Measurements from ENCODE around the gene TXLNA.

TXLNA gene

DNA sequence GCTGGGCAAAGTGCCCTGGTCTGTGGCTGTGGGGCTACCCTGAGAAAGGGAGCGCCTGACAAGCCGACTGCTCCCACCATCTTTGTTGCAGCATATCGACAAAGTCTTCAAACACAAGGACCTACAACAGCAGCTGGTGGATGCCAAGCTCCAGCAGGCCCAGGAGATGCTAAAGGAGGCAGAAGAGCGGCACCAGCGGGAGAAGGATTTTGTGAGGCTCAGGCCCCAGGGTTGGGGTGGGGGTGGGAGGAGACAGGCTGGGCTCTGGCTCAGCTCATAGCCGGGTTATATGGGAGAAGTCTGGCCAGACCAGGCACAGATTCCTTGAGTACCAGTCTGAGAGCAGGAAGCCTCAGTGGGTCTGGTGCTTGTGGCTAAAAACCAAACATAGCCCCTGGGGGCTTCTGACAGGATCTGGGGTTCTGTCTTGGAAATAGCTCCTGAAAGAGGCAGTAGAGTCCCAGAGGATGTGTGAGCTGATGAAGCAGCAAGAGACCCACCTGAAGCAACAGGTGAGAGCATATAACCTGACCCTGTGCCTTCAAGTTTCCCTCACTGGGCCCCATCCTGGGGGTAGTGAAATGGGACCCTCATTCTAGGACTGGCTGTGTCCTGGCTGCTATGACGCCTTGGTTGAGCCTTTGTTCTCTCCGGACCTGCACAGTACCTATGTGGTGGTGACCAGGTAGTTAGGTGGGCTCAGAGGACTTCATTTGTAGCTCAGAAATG, 12.9 kb downstream of the TXLNA start:
- Histone ChIP-seq H3K36me3 (ENCODE audit: insufficient read depth, low read length) (peaks cover 95% of the 10 kb centered on the region), H3K9me3 (ENCODE audit: low read length) (no peaks in the 10 kb centered on the region)

DNA sequence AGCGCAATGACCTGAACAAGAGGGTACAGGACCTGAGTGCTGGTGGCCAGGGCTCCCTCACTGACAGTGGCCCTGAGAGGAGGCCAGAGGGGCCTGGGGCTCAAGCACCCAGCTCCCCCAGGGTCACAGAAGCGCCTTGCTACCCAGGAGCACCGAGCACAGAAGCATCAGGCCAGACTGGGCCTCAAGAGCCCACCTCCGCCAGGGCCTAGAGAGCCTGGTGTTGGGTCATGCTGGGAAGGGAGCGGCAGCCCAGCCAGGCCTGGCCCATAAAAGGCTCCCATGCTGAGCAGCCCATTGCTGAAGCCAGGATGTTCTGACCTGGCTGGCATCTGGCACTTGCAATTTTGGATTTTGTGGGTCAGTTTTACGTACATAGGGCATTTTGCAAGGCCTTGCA, 15.5 kb downstream of the TXLNA start:
- Histone ChIP-seq H3K27me3 (ENCODE audit: insufficient read depth, low read length) (no peaks in the 10 kb centered on the region), H3K4me1 (ENCODE audit: insufficient read depth, low read length) (peaks cover 25% of the 10 kb centered on the region), H3K36me3 (ENCODE audit: insufficient read depth, low read length) (peaks cover 72% of the 10 kb centered on the region), H2AFZ (ENCODE audit: low read depth, low read length) (no peak overlapping the region), H3K4me3 (ENCODE audit: low read length) (no peak overlapping the region), H3K9me3 (ENCODE audit: low read length) (no peaks in the 10 kb centered on the region)

More for the DNA sequence above, 12.9 kb downstream of the TXLNA start:
- Histone ChIP-seq H3K27me3 (ENCODE audit: insufficient read depth, low read length) (no peaks in the 10 kb centered on the region), H3K4me1 (ENCODE audit: insufficient read depth, low read length) (peaks cover 2% of the 10 kb centered on the region), H3K4me3 (ENCODE audit: low read length) (no peak overlapping the region), H2AFZ (ENCODE audit: low read depth, low read length) (no peak overlapping the region)

DNA sequence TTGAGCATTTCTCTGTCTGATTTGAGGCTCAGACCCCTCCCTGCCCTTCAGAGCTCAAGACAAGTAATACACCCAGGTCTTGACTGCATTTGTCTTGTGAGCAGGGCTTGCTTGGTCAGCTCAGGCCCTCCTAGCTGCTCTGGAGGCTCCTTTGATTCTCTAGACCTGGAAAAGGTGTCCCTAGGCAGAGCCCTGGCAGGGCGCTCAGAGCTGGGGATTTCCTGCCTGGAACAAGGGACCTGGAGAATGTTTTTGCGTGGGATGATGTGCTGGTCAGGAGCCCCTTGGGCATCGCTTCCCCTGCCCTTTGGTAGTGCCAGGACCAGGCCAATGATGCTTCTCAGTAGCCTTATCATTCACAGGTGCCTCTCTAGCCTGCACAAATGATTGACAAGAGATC, 16.1 kb downstream of the TXLNA start:
- no peaks in the 10 kb centered on the region for H3K27me3 ChIP-seq (ENCODE audit: insufficient read depth, low read length)
- H3K9me3 ChIP-seq (ENCODE audit: low read length), result no peaks in the 10 kb centered on the region
- H3K36me3 ChIP-seq (ENCODE audit: insufficient read depth, low read length), result peaks cover 66% of the 10 kb centered on the region
- H3K4me3 ChIP-seq (ENCODE audit: low read length), result no peak overlapping the region
- H3K4me1 ChIP-seq (ENCODE audit: insufficient read depth, low read length), result peaks cover 27% of the 10 kb centered on the region
- no peak overlapping the region for H2AFZ ChIP-seq (ENCODE audit: low read depth, low read length)

DNA sequence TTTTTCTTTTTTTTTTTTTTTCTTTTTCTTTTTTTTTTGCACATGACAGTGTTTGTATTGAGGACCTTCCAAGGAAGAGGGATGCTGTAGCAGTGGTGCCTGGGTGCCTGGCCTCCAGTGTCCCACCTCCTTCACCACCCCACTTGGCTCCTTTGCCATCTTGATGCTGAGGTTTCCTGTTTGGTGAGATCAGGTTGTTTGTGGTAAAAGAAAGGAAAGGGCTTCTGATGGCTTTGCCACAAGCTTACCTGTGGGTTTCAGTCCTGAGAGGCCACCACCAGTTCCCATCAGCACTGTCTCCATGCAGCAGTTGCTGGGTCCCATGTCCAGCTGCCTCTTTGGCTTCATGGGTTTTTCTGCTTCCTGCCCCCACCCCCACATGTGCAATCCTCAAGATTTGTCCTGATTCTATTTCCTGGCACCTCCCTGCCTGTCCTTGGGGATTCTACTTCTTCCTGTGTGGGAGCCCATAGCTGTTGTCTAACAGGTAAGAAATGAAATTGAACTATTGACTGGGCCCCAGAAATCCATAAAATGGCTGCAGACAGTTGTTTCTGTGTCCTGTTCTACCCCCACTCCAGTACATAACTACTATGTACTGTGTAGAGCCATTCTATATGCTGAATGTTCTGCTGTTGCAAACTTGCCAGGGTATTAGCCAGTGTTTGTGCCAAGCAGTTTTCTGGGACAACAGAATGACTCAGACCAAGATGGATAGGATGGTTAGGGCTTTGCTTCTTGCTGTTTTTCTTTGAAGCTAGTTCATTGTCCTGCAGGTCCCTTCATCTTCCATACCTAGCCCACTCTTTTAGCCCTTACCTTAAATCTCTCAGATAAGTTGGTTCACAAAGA, 16.7 kb downstream of the TXLNA start:
- Histone ChIP-seq H3K4me1 (ENCODE audit: insufficient read depth, low read length) (peaks cover 29% of the 10 kb centered on the region), H3K27me3 (ENCODE audit: insufficient read depth, low read length) (no peaks in the 10 kb centered on the region), H3K4me3 (ENCODE audit: low read length) (no peak overlapping the region), H2AFZ (ENCODE audit: low read depth, low read length) (no peak overlapping the region), H3K9me3 (ENCODE audit: low read length) (no peaks in the 10 kb centered on the region), H3K36me3 (ENCODE audit: insufficient read depth, low read length) (peaks cover 62% of the 10 kb centered on the region)

DNA sequence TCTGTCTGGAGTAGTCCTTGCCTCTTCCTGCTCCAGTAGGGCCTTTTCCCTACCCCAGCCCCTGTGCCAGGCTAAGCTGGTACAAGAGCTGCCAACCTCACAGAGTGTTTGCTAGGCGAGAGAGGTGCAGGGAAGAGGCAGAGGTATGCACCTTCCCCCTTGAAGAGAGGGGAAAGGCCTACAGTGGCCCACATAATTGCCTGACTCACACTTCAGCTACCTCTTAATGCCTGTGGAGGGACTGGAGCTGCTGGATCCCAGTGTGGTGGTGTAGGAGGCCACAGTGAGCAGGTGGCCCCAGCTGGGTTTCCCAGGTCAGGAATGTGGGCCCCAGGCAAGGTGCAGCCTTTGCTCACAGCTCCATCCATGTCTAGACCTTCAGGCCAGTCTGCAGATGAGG, 17.6 kb downstream of the TXLNA start:
- no peaks in the 10 kb centered on the region for H3K27me3 ChIP-seq (ENCODE audit: insufficient read depth, low read length)
- H2AFZ ChIP-seq (ENCODE audit: low read depth, low read length), result no peak overlapping the region
- no peak overlapping the region for H3K4me3 ChIP-seq (ENCODE audit: low read length)
- H3K4me1 ChIP-seq (ENCODE audit: insufficient read depth, low read length), result peaks cover 36% of the 10 kb centered on the region
- H3K9me3 ChIP-seq (ENCODE audit: low read length), result no peaks in the 10 kb centered on the region
- H3K36me3 ChIP-seq (ENCODE audit: insufficient read depth, low read length), result peaks cover 53% of the 10 kb centered on the region

DNA sequence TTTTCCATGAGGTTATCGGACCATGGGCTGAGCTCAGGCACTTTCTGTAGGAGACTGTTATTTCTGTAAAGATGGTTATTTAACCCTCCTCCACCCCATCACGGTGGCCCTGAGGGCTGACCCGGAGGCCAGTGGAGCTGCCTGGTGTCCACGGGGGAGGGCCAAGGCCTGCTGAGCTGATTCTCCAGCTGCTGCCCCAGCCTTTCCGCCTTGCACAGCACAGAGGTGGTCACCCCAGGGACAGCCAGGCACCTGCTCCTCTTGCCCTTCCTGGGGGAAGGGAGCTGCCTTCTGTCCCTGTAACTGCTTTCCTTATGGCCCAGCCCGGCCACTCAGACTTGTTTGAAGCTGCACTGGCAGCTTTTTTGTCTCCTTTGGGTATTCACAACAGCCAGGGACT, 18.4 kb downstream of the TXLNA start:
- Histone ChIP-seq H3K4me1 (ENCODE audit: insufficient read depth, low read length) (peaks cover 36% of the 10 kb centered on the region), H3K36me3 (ENCODE audit: insufficient read depth, low read length) (peaks cover 45% of the 10 kb centered on the region), H3K27me3 (ENCODE audit: insufficient read depth, low read length) (no peaks in the 10 kb centered on the region), H3K9me3 (ENCODE audit: low read length) (no peaks in the 10 kb centered on the region), H3K4me3 (ENCODE audit: low read length) (no peak overlapping the region), H2AFZ (ENCODE audit: low read depth, low read length) (no peak overlapping the region)

DNA sequence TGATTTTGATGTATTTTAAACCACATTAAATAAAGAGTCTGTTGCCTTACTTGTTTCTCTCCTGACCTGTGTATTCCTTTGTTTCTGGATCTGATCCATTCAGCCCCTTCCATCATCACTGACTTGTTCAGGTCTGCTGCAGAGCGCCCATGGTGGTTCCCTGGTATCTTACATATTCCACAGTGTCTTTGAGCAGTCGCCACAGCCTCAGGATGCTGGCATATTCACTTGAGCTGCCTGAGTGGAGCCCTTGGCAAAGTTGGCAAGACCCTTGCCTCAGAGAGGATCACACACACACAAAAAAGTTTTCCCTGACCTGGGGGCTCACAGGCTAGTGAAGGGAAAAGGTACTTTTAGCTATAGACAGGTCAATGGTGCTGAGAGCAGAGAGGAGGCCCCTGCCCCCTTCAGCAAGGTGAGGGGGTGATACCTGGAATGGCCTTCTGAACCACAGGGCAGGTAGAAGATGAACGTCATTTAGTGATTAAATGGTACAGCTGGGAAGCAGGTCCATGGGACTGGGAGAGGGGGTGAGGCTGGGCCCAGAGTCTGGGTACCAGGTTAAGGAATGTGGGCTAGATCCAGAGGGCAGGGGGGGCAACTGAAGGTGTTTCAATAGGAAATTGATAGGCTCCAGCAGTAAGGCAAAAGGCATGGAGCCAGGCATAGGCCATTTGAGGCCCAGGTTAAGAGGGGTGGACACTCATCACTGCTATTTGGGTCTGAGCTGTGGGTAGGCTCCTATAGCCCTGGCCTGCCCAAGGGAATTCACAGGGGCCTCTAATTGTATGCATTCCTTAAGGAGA, 19.0 kb downstream of the TXLNA start:
- peaks cover 36% of the 10 kb centered on the region for H3K4me1 ChIP-seq (ENCODE audit: insufficient read depth, low read length)
- H3K27me3 ChIP-seq (ENCODE audit: insufficient read depth, low read length), result no peaks in the 10 kb centered on the region
- H2AFZ ChIP-seq (ENCODE audit: low read depth, low read length), result no peak overlapping the region
- no peak overlapping the region for H3K4me3 ChIP-seq (ENCODE audit: low read length)
- peaks cover 39% of the 10 kb centered on the region for H3K36me3 ChIP-seq (ENCODE audit: insufficient read depth, low read length)
- H3K9me3 ChIP-seq (ENCODE audit: low read length), result no peaks in the 10 kb centered on the region

DNA sequence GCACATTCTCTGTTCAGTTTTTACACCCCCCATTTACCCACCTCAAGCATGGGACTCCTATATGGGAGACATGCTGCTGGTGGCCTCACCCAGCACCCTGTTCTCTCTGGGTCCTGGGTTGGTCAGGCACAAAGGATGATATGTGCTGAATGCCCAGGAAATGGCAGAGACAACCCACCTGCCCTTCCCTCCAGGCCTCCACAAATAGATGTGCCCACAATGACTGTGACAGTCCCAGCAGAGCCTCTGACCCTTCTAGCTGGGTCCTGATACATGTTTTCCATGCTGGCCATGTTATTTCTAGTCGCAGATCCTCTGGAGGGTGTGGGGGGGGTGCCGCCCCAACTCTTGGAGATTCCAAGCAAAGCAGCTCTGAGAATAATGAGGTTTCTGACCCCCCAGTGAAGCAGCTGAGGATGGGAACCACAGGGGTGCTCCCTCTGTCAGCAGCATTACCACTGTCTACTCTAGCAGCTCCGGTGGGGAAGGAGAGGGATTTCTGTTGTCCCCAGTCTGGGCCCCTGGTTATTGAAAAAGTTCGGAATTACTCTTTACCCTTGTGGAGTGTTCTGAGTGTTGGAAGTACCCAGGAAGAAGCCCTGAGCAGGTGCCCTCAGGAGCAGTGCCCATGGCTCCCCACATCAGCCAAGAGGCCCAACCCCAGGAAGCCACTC, 19.7 kb downstream of the TXLNA start:
- Histone ChIP-seq H3K27me3 (ENCODE audit: insufficient read depth, low read length) (no peaks in the 10 kb centered on the region), H3K9me3 (ENCODE audit: low read length) (no peaks in the 10 kb centered on the region), H3K4me3 (ENCODE audit: low read length) (no peak overlapping the region)

DNA sequence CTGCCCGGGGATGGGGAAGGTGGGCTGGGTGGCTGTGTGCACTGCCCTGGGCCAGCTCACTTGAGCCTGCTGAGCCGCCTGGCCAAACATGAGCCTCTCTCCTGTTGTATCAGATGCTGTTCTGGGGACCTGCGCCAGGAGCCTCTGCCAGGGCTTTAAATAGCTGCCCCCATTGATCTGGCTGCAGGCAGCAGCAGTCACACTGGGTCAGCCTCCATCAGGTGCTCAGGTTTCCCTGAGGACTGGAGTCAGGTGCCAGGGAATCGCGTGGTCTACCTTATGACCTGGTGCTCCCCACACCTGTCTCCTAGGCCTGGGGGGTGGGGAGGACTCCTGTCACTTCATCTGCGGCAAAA, 20.2 kb downstream of the TXLNA start:
- H3K27me3 ChIP-seq (ENCODE audit: insufficient read depth, low read length), result no peaks in the 10 kb centered on the region
- peaks cover 30% of the 10 kb centered on the region for H3K36me3 ChIP-seq (ENCODE audit: insufficient read depth, low read length)
- no peaks in the 10 kb centered on the region for H3K9me3 ChIP-seq (ENCODE audit: low read length)
- H3K4me3 ChIP-seq (ENCODE audit: low read length), result peak overlapping the region; percentile 49
- no peak overlapping the region for H2AFZ ChIP-seq (ENCODE audit: low read depth, low read length)
- peaks cover 36% of the 10 kb centered on the region for H3K4me1 ChIP-seq (ENCODE audit: insufficient read depth, low read length)

More for the DNA sequence above, 19.7 kb downstream of the TXLNA start:
- Histone ChIP-seq H2AFZ (ENCODE audit: low read depth, low read length) (no peak overlapping the region), H3K4me1 (ENCODE audit: insufficient read depth, low read length) (peaks cover 36% of the 10 kb centered on the region), H3K36me3 (ENCODE audit: insufficient read depth, low read length) (peaks cover 33% of the 10 kb centered on the region)

DNA sequence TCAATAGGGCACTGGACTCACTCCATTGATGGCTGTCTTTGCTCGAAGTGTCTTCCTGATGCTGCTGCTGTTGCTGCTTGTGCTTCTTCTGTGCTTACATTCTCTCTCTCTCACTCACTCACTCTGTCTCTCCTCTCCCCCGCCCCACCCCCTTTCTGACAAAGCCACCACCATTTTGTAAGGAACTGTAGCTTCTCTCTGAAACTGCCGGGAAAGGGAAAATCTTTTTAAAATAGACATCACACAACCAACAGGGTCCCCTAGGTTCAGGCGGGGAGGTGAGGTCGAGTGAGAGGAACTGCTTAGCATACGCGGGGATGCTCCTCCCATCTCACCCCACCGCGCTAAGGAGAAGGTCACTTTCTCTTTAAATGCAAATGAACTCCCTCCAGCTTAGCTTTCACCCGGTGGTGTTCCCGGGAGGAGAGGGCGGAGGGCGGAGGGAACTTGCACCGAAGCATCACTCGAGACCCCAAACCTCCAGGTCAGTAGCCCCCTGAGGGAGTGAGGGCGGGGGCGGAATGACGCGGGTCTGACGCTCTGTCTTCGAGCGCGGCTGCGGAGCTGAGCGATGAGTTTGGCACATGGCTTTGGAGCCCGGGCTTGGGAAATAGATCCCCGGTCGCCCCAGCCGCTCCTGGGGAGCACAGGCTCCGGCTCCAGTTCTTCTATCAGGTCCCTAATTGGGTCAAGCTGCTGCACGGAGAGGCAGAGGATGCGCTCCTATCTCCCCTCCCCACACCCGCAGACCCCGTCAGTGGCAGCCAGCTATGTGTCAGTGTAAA, 20.9 kb downstream of the TXLNA start, which contains the start of gene CCDC28B:
Gene CCDC28B, plus strand, starts transcription at position 370 of the 785 bp plus-strand sequence. CDS start 1,341 bp downstream, outside the sequence.
- H3K4me3 ChIP-seq (ENCODE audit: low read length), result peak within 1 kb of the TSS; percentile 49
- no peaks in the 10 kb centered on the region for H3K27me3 ChIP-seq (ENCODE audit: insufficient read depth, low read length)
- H3K4me1 ChIP-seq (ENCODE audit: insufficient read depth, low read length), result peaks cover 36% of the 10 kb centered on the region
- no peaks in the 10 kb centered on the region for H3K9me3 ChIP-seq (ENCODE audit: low read length)
- peaks cover 23% of the 10 kb centered on the region for H3K36me3 ChIP-seq (ENCODE audit: insufficient read depth, low read length)
- H2AFZ ChIP-seq (ENCODE audit: low read depth, low read length), result peak within 1 kb of the TSS; percentile 58

DNA sequence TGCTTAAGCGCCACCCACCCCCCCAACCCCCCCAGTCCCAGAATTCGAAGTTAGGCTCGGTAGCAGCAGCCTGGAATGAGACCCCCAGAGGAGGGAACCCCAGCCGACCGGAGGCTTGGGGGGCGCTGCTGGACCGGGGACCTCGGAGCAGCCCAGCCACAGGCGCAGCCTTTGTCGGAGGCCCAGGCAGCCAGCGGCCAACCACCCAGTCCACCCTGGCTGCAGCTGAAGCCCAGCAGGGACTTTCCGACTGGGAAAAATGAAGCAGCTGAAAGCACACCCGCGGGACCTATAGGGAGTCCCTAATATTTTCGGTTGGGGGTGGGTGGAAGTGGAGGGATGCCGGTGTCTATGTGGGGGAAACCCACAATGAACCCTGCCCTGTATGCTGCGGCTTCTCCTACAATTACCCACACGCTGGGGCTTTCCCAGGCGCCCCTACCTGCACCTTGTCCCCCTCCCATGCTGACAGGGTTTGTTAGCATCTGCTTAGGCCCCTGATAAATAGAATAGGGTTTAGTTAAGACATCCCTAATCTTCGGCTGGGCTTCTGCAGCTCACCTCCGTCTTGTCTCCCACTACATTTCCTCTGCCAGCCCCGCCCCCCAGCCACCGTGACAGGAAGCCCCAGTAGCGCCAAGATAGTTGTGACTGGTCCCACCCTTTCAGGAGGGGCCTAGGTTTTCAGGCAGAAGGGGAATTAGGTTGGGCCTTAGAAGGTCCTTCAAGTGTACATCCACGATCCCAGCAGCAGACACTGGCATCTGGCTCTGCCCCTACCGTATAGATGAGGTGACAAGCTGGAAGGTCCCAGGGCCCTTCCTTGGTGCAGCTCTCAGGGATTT, 21.8 kb downstream of the TXLNA start:
- Histone ChIP-seq H3K4me3 (ENCODE audit: low read length) (peak overlapping the region; percentile 49), H3K4me1 (ENCODE audit: insufficient read depth, low read length) (peaks cover 36% of the 10 kb centered on the region), H2AFZ (ENCODE audit: low read depth, low read length) (peak overlapping the region; percentile 34), H3K9me3 (ENCODE audit: low read length) (no peaks in the 10 kb centered on the region), H3K36me3 (ENCODE audit: insufficient read depth, low read length) (peaks cover 15% of the 10 kb centered on the region), H3K27me3 (ENCODE audit: insufficient read depth, low read length) (no peaks in the 10 kb centered on the region)

Measured in neuron (in vitro differentiated cells).